ENCODE data around the gene PLCB1. TPM values are rescaled to one million over a fixed set of nuclear protein-coding genes. Genes with fewer than 3 reads are reported as not detected.

Gene PLCB1
- total RNA-seq, 1 donor from 2014 or later: 6.3 TPM

- intact Hi-C loops (cut with DNase I): loop anchor here (5.0 kb wide), 2 partner anchors 679 to 784 kb away; no protein-coding TSS in a partner anchor
- DNase-seq (peak; percentile 49), ATAC-seq (ENCODE audit: poor library complexity) (peak; percentile 91)
Observed at GRCh38 chr20:8721098-8721497, 589.0 kb downstream of the PLCB1 start.

DNA sequence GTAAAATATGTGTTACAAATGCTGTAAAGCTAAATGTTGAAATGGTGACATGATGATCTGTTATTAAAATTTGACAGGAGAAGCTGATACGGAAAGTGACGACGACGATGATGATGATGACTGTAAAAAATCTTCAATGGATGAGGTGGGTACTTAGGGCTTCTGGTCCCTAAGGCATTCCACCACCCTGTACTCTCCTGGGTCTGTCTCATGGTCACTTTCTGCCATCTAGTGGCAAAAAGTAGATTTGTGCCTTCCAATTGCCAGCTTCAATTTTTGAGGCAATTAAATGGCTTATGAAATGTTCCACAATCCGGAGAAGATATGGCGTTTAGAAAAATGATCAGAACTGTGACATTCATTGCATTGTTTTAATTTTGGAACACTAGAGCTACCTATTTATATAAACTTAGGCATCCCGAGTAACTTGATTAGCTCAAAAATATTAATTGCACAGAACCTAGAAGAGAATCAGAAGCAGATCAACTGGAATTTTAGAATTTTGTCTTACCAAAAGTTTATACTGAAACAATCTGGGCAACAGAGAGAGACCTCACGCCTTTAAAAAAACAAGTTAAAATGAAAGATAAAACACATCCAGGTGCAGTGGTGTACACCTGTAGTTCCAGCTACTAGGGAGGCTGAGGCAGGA lies 590.3 kb downstream of the PLCB1 start:
- intact Hi-C loops (cut with DNase I): loop anchor here (5.0 kb wide), 2 partner anchors 680 to 785 kb away; no protein-coding TSS in a partner anchor
- DNase-seq (no peak), ATAC-seq (ENCODE audit: poor library complexity) (peak; percentile 87)

DNA sequence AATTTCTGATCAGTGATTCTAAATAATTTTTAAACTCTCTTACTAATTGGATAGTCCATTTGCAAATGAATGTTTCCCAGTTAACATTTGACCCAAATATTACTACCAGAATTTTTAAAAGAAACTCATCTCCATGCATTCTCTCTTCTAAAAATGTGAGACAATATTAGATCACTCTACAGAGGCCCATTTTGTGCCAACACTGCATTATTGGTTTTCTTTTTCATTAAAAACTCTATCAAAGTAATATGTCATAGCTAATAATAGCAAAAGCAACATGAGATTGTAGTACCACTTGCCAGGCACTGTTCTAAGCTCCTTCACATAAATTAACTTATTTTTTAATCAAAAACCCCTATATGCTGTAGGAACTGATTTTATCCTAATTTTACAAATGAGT lies 591.2 kb downstream of the PLCB1 start:
- intact Hi-C loops (cut with DNase I): loop anchor here (5.0 kb wide), 2 partner anchors 681 to 786 kb away; no protein-coding TSS in a partner anchor
- no peak for DNase-seq
- ATAC-seq (ENCODE audit: poor library complexity): no peak

DNA sequence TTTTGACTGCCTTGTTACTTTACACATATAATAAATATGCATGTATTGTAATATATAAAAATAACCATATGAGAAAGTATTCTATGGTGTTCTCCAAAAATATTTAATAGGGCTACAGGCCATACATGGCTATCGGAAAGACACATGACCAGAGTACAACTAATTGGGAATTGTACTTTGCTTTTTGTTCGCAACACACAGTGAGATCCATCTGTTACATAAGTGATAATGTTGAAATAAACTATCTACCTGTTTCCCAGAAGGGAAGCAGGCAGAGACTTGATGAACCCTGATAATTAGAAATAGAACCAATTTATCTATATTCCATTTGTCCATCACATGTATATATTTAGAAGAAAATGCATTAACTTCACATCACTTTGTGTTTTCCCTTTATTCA lies 592.8 kb downstream of the PLCB1 start:
- intact Hi-C loops (cut with DNase I): loop anchor here (5.0 kb wide), 2 partner anchors 683 to 788 kb away; no protein-coding TSS in a partner anchor
- no peak for DNase-seq
- no peak for ATAC-seq (ENCODE audit: poor library complexity)

DNA sequence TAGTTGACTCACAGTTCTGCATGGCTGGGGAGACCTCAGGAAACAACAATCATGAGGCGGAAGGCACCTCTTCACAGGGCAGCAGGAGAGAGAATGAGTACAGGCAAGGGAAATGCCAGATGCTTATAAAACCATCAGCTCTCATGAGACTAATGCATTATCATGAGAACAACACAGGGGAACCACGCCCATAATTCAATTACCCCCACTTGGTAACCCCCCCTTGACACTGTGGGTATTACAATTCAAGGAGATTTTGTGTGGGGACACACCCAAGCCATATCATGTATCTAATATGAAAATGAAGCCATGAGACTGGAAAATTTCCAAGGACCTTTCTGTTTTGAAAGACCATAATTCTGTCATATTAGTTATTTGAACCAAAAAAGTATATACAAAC lies 594.4 kb downstream of the PLCB1 start:
- ATAC-seq (ENCODE audit: poor library complexity) (no peak), DNase-seq (no peak)
- intact Hi-C loops (cut with DNase I): no loop called here

DNA sequence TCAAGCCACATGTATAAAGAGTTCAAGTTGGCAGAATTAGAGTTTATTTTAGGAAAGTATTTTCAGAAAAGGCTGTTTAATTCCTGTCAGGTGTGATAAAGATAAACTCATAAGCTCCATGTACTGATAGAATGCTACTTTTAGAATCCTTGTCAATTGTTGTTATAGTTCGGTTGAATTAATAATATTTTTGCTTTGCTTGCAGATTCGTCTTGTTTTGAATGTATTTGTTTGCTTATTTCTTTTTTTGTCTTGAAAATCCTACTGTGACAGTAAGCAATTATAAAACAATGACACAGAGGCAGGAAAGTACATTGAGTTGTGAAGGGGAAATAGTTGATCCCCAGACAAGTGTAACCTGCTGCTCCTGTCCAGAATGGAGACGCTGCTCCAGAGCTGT lies 602.9 kb downstream of the PLCB1 start:
- intact Hi-C loops (cut with DNase I): no loop called here
- ATAC-seq (ENCODE audit: poor library complexity) (no peak), DNase-seq (no peak)

GRCh38 chr20:8735674-8736073 lies 603.6 kb downstream of the PLCB1 start:
- DNase-seq (no peak), ATAC-seq (ENCODE audit: poor library complexity) (no peak)
- intact Hi-C loops (cut with DNase I): no loop called here

DNA sequence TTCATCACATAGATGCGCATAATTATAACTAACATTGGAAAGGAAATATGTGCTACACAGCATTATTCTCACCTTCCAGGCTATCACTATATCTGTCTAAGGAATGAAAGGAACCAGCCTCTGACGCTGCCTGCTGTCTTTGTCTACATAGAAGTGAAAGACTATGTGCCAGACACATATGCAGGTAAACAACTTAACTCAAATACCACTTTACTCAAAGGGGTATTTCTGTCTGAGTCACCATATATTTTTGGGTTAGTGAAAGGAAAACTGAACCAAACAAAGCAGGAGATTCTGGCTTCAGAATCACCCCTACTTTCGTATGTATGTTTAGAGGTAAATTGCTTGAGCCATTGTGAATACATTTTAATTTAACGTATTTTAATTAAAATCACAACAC lies 608.2 kb downstream of the PLCB1 start:
- ATAC-seq (ENCODE audit: poor library complexity): no peak
- no peak for DNase-seq
- intact Hi-C loops (cut with DNase I): no loop called here

DNA sequence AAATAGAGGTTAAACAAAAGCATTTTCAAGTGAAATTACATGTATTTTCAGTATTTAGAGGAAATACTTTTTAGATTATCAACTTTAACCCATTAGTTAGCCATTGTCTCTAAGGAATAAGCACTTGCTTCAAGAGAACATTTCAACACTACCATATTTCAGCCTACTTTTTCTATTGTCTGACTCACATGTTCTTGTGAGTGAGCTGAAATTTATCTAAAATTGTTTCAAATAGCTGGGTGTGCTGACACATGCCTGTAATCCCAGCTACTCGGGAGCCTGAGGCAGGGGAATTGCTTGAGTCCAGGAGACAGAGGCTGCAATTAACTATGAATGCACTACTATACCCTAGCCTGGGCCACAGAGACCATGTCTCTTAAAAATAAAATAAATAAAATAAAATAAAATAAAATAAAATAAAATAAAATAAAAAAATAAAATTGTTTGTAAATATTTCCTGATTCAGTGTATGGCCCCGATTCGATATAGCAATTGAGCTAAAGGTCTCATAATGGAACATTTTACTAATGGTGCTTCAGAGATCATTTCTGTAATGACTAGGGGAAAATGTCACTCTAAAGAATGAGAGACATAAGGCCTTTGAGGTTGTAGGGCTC lies 612.3 kb downstream of the PLCB1 start:
- intact Hi-C loops (cut with DNase I): no loop called here
- ATAC-seq (ENCODE audit: poor library complexity): no peak

DNA sequence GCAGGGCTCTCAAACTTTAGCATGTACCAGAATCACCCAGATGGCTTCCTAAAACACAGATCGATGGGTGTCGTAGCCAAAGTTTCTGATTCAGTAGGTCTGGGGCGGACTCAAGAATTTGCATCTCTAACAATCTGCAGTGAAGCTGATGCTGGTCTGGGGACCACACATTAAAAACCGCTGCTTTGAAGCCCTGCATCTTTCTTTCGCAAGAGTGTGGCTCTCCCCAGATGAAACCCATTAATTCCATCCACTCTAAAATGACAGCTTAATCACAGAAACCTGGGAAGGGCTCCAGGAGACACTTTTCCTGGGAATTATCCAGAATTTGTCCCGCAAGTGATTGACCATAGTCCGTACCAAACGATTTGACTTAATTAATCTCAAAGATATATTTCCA lies 617.0 kb downstream of the PLCB1 start:
- DNase-seq: no peak
- intact Hi-C loops (cut with DNase I): no loop called here
- no peak for ATAC-seq (ENCODE audit: poor library complexity)

More for the DNA sequence above, 612.3 kb downstream of the PLCB1 start:
- no peak for DNase-seq

DNA sequence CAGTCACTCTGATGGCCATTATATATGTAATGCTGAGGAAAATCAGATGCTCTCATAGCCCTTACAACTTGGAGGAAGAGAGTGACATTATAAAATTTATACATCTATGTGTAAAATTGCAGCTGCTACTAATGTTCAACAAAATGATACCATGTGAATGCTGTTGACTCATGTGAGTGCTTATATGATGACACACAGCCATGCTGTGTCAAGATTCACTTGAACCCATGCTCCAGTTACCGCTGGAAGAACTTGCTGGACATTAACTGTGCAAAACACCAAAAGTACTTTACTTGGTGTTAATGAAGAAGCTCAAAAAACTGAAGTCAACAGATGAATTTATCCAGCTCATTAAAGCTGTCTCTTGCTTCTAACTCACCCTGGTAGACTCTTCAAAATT lies 617.9 kb downstream of the PLCB1 start:
- intact Hi-C loops (cut with DNase I): no loop called here
- no peak for DNase-seq
- no peak for ATAC-seq (ENCODE audit: poor library complexity)

- DNase-seq (no peak), ATAC-seq (ENCODE audit: poor library complexity) (no peak)
- intact Hi-C loops (cut with DNase I): no loop called here
Observed at GRCh38 chr20:8755340-8756118, 623.5 kb downstream of the PLCB1 start.

DNA sequence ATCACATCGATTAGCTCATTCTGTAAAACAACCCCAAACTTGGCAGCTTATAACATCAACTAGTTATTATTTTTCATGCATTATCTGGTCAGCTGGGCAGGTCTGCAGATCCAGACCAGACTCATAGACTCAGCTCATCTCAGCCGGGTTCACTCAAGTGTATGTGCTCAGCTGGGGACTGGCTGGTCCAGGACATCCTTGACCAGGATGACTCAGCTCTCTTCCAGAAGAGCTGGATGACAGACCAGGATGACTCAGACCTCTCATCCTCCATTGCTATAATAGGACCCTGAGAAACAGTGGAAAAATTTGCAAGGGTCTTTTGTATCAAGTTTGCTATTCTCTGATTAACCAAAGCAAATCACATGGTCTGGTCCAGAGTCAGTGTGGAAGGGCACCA lies 624.3 kb downstream of the PLCB1 start:
- ATAC-seq (ENCODE audit: poor library complexity): no peak
- DNase-seq: no peak
- intact Hi-C loops (cut with DNase I): no loop called here

DNA sequence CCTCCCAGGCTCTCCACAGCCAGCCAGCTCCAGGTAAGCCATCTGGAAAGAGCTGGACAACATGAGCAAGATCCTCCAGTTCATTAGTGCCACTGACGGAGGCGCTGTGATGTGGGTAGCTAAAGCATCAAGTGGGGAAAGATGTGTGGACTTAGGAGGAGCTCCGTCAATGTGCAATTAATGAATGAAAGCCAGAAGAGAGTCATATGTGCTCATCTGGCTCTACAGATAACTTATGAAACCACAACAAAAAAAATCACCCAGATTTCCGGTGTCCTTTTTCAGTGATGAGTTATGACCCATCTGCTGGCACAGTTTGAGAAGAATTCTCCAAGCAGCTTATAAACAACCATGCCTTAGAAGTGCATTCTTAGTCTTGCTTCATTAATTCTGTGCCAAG lies 625.1 kb downstream of the PLCB1 start:
- ATAC-seq (ENCODE audit: poor library complexity) (no peak), DNase-seq (no peak)
- intact Hi-C loops (cut with DNase I): no loop called here

DNA sequence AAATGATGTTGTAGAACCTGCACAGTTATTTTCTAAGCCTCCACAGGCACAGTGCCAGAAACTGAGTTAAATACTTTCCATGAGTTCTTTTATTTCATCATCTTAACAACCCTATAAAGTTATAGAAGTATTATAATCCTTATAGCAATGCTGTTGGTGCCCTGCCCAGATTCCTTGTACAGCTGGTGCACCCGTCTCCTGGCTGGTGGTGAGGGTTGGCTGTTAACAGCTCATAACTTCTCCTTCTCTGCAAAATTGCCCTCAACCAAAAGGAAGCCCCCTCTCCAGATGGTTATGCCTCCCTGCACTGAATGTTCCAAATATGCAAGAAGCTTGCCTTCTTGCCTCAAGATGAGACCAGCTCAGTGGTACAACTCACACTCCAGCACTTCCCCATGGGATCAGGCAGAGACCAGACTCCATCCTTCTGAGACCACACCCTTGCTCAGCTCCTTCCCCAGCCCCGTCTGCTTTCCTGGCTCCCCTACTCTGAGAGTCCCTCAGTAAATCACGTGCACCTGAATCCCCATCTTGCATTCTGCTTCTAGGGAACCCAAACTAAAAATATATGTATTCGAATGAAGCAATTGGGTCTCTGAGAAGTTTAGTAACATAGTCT lies 632.4 kb downstream of the PLCB1 start:
- intact Hi-C loops (cut with DNase I): no loop called here
- no peak for DNase-seq
- ATAC-seq (ENCODE audit: poor library complexity): no peak

DNA sequence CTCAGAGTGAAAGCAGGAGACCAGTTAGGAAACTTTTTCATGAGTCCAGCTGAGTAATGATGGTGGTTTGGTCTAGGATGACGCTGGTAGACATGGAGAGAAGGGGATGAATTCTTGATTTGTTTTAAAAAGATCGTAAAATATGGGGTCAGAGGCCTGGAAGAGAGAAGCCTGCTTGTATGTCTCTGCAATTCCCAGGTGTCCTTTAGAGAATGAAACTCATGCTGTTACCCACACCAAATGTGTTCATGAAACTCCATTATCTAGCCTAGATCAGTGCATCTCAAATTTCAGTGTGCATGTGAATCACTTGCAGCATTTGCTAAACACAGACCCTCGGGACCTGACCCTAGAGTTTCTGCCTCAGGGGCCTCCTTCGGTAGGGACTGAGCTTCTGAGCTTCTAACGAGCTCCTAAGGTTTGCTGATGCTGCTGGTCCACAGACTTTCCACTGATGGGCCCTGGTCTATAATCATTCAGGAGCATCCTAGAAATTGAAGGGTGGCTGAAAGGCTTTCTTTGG lies 634.9 kb downstream of the PLCB1 start:
- intact Hi-C loops (cut with DNase I): no loop called here
- DNase-seq: no peak
- no peak for ATAC-seq (ENCODE audit: poor library complexity)

DNA sequence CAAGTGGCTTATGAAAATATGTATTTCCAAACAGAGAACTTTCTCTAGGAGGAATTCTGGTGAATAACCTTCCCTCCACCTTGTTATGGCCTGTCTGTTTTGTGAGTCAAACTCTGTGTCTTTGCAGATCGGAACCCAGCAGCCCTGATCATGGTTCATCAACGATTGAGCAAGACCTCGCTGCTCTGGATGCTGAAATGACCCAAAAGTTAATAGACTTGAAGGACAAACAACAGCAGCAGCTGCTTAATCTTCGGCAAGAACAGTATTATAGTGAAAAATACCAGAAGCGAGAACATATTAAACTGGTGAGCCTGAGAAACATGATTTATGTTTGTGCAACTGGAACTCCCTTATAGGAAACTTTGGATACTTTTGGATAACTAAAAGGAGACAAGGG lies 642.3 kb downstream of the PLCB1 start:
- DNase-seq: no peak
- ATAC-seq (ENCODE audit: poor library complexity): no peak
- intact Hi-C loops (cut with DNase I): no loop called here

- ATAC-seq (ENCODE audit: poor library complexity) (no peak), DNase-seq (no peak)
- intact Hi-C loops (cut with DNase I): no loop called here
Observed at GRCh38 chr20:8777911-8778310, 645.8 kb downstream of the PLCB1 start.

DNA sequence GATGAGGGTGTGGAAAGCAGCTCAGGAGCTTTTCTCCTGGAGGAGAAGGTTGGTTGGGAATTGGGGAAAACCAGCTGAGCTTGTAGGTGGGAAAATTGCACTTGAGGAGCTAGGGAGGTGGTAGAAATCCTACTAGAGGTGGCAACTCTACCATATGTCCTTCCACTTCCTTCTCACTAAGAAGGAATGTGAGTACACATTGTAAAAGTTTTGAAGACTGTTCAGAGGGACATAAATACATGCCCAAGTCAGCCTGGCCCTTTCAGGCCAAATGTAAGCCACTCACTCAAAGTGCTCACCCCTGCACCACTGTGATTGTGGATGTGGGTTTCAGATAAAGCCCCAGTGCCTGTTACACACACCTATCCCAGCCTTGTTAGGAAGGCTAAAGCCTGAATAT lies 646.3 kb downstream of the PLCB1 start:
- intact Hi-C loops (cut with DNase I): no loop called here
- DNase-seq: no peak
- no peak for ATAC-seq (ENCODE audit: poor library complexity)
